WI38 (cell line): ENCODE data around the gene MPP2.
"Not testable (repeated sequence)": the region's sequence is repeated elsewhere in the genome, so short reads cannot be mapped to it uniquely, and the experiment has no call there.

Experiments
- H3K4me3 ChIP-seq: 2 replicates; pipeline ENCODE4 v1.5.1; 2011; ENCODE audit warnings: low read depth, mild to moderate bottlenecking, control low read depth, low read length
- CTCF ChIP-seq: IDR thresholded peaks from 2 replicates; pipeline ENCODE4 v1.5.1; 2012; ENCODE audit warnings: low read depth, mild to moderate bottlenecking, control low read depth, low read length

Gene MPP2

GRCh38 chr17:43900183-43900857 is 7.0 kb downstream of the MPP2 start:
- H3K4me3 ChIP-seq: peak overlapping the region; percentile 41
- no peak for TF ChIP-seq CTCF

GRCh38 chr17:43898446-43898845 is 8.9 kb downstream of the MPP2 start:
- no peak for TF ChIP-seq CTCF
- no peak overlapping the region for H3K4me3 ChIP-seq

GRCh38 chr17:43897831-43898230 is 9.5 kb downstream of the MPP2 start:
- no peak for TF ChIP-seq CTCF
- H3K4me3 ChIP-seq: no peak overlapping the region

- H3K4me3 ChIP-seq: not testable (repeated sequence)
Measured at GRCh38 chr17:43894494-43894893, 12.8 kb downstream of the MPP2 start.

- no peak overlapping the region for H3K4me3 ChIP-seq
- no peak for TF ChIP-seq CTCF
Measured at GRCh38 chr17:43892647-43892952, 14.7 kb downstream of the MPP2 start.

- no peak for TF ChIP-seq CTCF
- no peak overlapping the region for H3K4me3 ChIP-seq
Measured at GRCh38 chr17:43891851-43892646, 15.3 kb downstream of the MPP2 start.

- TF ChIP-seq CTCF: no peak
- no peak overlapping the region for H3K4me3 ChIP-seq
Measured at GRCh38 chr17:43890240-43890639, 17.1 kb downstream of the MPP2 start.

- TF ChIP-seq CTCF: no peak
- no peak overlapping the region for H3K4me3 ChIP-seq
Measured at GRCh38 chr17:43888548-43888947, 18.8 kb downstream of the MPP2 start.
